NCI-H345 treated with DMSO at 0.1 percent for 48 hours (cell line): ENCODE measurements around the gene ANGPTL8.

ENCODE experiments used
- DNase-seq: peaks from one replicate; lab custom pipeline; 2025; ENCODE audit not compliant: unreplicated experiment; lab: John Stamatoyannopoulos, UW

The ANGPTL8 gene

GRCh38 chr19:11203194-11204075 lies 36.0 kb upstream of the ANGPTL8 start:
- no peak for DNase-seq

GRCh38 chr19:11204076-11204602 lies 35.3 kb upstream of the ANGPTL8 start:
- no peak for DNase-seq

- no peak for DNase-seq
These were observed 34.5 kb upstream of the ANGPTL8 start for GRCh38 chr19:11204943-11205349.

- no peak for DNase-seq
These were observed 33.4 kb upstream of the ANGPTL8 start for GRCh38 chr19:11205939-11206570.

GRCh38 chr19:11208561-11209471 lies 30.6 kb upstream of the ANGPTL8 start:
- DNase-seq: no peak

GRCh38 chr19:11209839-11210655 lies 29.4 kb upstream of the ANGPTL8 start:
- DNase-seq: no peak

- DNase-seq: no peak
These were observed 28.8 kb upstream of the ANGPTL8 start for GRCh38 chr19:11210656-11210928.

GRCh38 chr19:11214387-11214786 lies 25.0 kb upstream of the ANGPTL8 start:
- no peak for DNase-seq

GRCh38 chr19:11221082-11221598 lies 18.3 kb upstream of the ANGPTL8 start:
- no peak for DNase-seq

- no peak for DNase-seq
These were observed 16.2 kb upstream of the ANGPTL8 start for GRCh38 chr19:11223200-11223599.

GRCh38 chr19:11224429-11224828 lies 15.0 kb upstream of the ANGPTL8 start:
- DNase-seq: no peak

GRCh38 chr19:11225172-11225571 lies 14.2 kb upstream of the ANGPTL8 start:
- DNase-seq: no peak

GRCh38 chr19:11225815-11226214 lies 13.6 kb upstream of the ANGPTL8 start:
- no peak for DNase-seq

- no peak for DNase-seq
These were observed 12.7 kb upstream of the ANGPTL8 start for GRCh38 chr19:11226716-11227166.

GRCh38 chr19:11227195-11227886 lies 12.1 kb upstream of the ANGPTL8 start:
- no peak for DNase-seq

GRCh38 chr19:11230621-11231386 lies 8.6 kb upstream of the ANGPTL8 start:
- DNase-seq: no peak

- DNase-seq: no peak
These were observed 6.9 kb upstream of the ANGPTL8 start for GRCh38 chr19:11232555-11232954.

- DNase-seq: no peak
These were observed 6.3 kb upstream of the ANGPTL8 start for GRCh38 chr19:11233073-11233472.
